Measurements from ENCODE around the gene FAM162B.

DNA sequence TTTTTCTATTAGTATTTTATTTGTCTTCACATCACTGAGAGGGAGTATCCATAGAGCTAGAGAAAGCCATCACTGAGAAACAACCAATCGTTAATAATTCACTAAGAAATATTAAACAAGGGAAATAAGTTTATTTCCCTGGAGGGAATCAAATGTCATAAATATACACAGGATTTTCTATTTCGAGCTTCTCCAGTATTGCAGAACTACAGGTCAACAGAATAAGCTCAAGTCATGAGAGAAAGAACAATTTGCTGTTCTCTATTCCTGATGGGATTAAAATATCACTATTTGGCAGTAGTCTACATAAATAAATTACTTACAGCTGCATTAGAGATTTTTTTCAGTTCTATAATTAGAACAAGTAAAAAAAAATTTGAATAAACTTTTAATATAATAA, 2.2 kb upstream of the FAM162B start:
- TF ChIP-seq, protein P1, sequence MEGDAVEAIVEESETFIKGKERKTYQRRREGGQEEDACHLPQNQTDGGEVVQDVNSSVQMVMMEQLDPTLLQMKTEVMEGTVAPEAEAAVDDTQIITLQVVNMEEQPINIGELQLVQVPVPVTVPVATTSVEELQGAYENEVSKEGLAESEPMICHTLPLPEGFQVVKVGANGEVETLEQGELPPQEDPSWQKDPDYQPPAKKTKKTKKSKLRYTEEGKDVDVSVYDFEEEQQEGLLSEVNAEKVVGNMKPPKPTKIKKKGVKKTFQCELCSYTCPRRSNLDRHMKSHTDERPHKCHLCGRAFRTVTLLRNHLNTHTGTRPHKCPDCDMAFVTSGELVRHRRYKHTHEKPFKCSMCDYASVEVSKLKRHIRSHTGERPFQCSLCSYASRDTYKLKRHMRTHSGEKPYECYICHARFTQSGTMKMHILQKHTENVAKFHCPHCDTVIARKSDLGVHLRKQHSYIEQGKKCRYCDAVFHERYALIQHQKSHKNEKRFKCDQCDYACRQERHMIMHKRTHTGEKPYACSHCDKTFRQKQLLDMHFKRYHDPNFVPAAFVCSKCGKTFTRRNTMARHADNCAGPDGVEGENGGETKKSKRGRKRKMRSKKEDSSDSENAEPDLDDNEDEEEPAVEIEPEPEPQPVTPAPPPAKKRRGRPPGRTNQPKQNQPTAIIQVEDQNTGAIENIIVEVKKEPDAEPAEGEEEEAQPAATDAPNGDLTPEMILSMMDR (IDR thresholded peaks at IDR 0.05), result no peak
- no peak for TF ChIP-seq POLR2A (IDR thresholded peaks at IDR 0.05)
